ENCODE measurements around the gene GATD1. TPM values are rescaled to one million over a fixed set of nuclear protein-coding genes. Genes with fewer than 3 reads are reported as not detected.

GATD1 gene, protein sequence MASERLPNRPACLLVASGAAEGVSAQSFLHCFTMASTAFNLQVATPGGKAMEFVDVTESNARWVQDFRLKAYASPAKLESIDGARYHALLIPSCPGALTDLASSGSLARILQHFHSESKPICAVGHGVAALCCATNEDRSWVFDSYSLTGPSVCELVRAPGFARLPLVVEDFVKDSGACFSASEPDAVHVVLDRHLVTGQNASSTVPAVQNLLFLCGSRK
- polyA plus RNA-seq (2011; rRNA removed) (14.5 and 37.9 TPM in 2 replicates), polyA minus RNA-seq (2011; rRNA and poly(A)+ RNA removed) (10.2 and 12.1 TPM in 2 replicates)

GRCh38 chr11:777288-778255 lies at the start of gene GATD1:
Gene GATD1 (minus strand): TSS chr11:777487. CDS start chr11:777462, 25 bp downstream.
- ChIA-PET POLR2A (interaction anchor here (0.5 kb wide), 1 partner anchor 81 kb away, joined by 5 read pairs; no protein-coding TSS in a partner anchor), CTCF (interaction anchor here (1.0 kb wide), 1 partner anchor 50 kb away, joined by 5 read pairs; no protein-coding TSS in a partner anchor)
- H3K27me3 ChIP-seq (ENCODE audit: control insufficient read depth, insufficient read depth, low read length), result no peaks in the 10 kb centered on the region
- peaks cover 18% of the 10 kb centered on the region for H3K36me3 ChIP-seq (ENCODE audit: control insufficient read depth, insufficient read depth, low read length)
- no peak for DNase-seq (ENCODE audit: low read depth)
- TF ChIP-seq, protein P1, sequence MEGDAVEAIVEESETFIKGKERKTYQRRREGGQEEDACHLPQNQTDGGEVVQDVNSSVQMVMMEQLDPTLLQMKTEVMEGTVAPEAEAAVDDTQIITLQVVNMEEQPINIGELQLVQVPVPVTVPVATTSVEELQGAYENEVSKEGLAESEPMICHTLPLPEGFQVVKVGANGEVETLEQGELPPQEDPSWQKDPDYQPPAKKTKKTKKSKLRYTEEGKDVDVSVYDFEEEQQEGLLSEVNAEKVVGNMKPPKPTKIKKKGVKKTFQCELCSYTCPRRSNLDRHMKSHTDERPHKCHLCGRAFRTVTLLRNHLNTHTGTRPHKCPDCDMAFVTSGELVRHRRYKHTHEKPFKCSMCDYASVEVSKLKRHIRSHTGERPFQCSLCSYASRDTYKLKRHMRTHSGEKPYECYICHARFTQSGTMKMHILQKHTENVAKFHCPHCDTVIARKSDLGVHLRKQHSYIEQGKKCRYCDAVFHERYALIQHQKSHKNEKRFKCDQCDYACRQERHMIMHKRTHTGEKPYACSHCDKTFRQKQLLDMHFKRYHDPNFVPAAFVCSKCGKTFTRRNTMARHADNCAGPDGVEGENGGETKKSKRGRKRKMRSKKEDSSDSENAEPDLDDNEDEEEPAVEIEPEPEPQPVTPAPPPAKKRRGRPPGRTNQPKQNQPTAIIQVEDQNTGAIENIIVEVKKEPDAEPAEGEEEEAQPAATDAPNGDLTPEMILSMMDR (IDR thresholded peaks at IDR 0.05; ENCODE audit: insufficient read depth, low read depth, low read length), result no peak
- peak within 1 kb of the TSS; percentile 94 for H3K4me3 ChIP-seq (ENCODE audit: low read depth, low read length)

GRCh38 chr11:826836-827145 lies 49.5 kb upstream of the GATD1 start:
- Histone ChIP-seq H3K4me3 (ENCODE audit: low read depth, low read length) (peak overlapping the region; percentile 25), H3K27me3 (ENCODE audit: control insufficient read depth, insufficient read depth, low read length) (no peaks in the 10 kb centered on the region), H3K36me3 (ENCODE audit: control insufficient read depth, insufficient read depth, low read length) (peaks cover 26% of the 10 kb centered on the region)
- TF ChIP-seq, protein P1 (IDR thresholded peaks at IDR 0.05; ENCODE audit: insufficient read depth, low read depth, low read length), result no peak
- POLR2A ChIA-PET, result no interaction called here
- CTCF ChIA-PET, result no interaction called here
- DNase-seq (ENCODE audit: low read depth), result no peak

- TF ChIP-seq, protein P1 (IDR thresholded peaks at IDR 0.05; ENCODE audit: insufficient read depth, low read depth, low read length), result no peak
- peaks cover 30% of the 10 kb centered on the region for H3K36me3 ChIP-seq (ENCODE audit: control insufficient read depth, insufficient read depth, low read length)
- H3K27me3 ChIP-seq (ENCODE audit: control insufficient read depth, insufficient read depth, low read length), result no peaks in the 10 kb centered on the region
- DNase-seq (ENCODE audit: low read depth), result no peak
- ChIA-PET CTCF (no interaction called here), POLR2A (no interaction called here)
- H3K4me3 ChIP-seq (ENCODE audit: low read depth, low read length), result no peak overlapping the region
Measured at GRCh38 chr11:826227-826621, 48.9 kb upstream of the GATD1 start.

DNA sequence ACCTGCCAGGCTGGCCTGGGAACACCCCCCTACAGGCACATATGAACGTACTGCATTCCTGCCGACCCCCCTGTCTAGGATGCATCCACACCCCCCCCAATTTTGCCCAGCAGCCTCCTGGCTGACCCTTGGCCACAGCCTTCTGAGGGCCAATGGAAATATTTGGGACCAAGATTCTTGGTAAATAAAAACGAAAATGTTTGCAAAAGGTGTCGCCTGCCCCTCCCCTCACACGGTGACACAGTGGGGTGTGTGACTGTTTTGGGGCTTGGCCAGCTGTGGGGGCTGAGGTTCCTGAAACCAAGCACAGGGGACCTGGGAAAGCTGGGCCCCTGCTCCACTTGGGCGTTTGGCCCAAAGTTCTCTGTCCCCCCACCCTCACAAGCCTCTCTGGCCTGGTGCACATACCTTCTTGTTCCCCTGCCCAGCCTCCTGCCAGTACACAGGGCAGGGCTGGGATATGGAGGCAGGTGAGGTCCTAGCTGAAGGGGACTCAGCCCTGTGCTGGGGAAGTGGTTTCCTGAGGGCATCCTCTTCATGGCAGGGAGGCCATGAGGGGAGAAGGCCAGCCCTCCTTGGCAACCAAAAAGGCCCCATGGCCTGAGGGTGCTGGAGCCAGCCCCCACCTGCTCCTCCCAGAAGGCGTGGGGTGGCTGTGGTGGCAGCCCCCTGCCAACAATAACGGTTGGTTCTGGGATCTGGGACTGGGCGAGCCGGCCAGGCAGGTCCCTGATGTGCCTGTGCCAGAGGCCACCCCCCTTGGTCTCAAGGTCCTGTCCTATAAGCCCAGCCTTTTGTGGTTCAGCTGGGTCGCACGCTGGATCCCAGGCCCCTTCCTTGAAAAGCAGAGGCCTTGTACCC lies 48.3 kb upstream of the GATD1 start:
- H3K36me3 ChIP-seq (ENCODE audit: control insufficient read depth, insufficient read depth, low read length), result peaks cover 30% of the 10 kb centered on the region
- no peaks in the 10 kb centered on the region for H3K27me3 ChIP-seq (ENCODE audit: control insufficient read depth, insufficient read depth, low read length)
- POLR2A ChIA-PET, result no interaction called here
- H3K4me3 ChIP-seq (ENCODE audit: low read depth, low read length), result no peak overlapping the region
- TF ChIP-seq, protein P1 (IDR thresholded peaks at IDR 0.05; ENCODE audit: insufficient read depth, low read depth, low read length), result no peak
- CTCF ChIA-PET, result interaction anchor here (0.7 kb wide), 1 partner anchor 42 kb away, joined by 3 read pairs; no protein-coding TSS in a partner anchor
- DNase-seq (ENCODE audit: low read depth), result no peak

Measured in BJ (cell line).